ENCODE measurements around the gene MAL.

GRCh38 chr2:95038635-95039298, 13.3 kb downstream of the MAL start:
- TF ChIP-seq CTCF (IDR thresholded peaks at IDR 0.05) = no peak
- no peak for TF ChIP-seq POLR2A (IDR thresholded peaks at IDR 0.05)

All from testis (tissue), 2 donors.